ENCODE results near the gene MNX1. TPM values are rescaled to one million over a fixed set of nuclear protein-coding genes. Genes with fewer than 3 reads are reported as not detected.

MNX1 gene
- total RNA-seq, 1 donor from 2014 or later: 0.09 TPM

GRCh38 chr7:157017149-157017548 lies 6.7 kb upstream of the MNX1 start:
- no peaks in the 10 kb centered on the region for H3K36me3 Mint-ChIP-seq (ENCODE audit: low read depth)
- peaks cover 78% of the 10 kb centered on the region for H3K27me3 Mint-ChIP-seq (ENCODE audit: low read depth)
- DNase-seq (ENCODE audit: low spot score): no peak
- H3K4me3 Mint-ChIP-seq (ENCODE audit: low read depth): no peak overlapping the region
- no peaks in the 10 kb centered on the region for H3K9me3 Mint-ChIP-seq
- H3K27ac Mint-ChIP-seq: no peak overlapping the region
- intact Hi-C loops (cut with micrococcal nuclease): loop anchor here (5.0 kb wide), 1 partner anchor 1560 kb away; the partner anchor contains the start of gene EN2
- peaks cover 12% of the 10 kb centered on the region for H3K4me1 Mint-ChIP-seq (ENCODE audit: low read depth)

- DNase-seq (ENCODE audit: low spot score): no peak
- intact Hi-C loops (cut with micrococcal nuclease): loop anchor here (5.0 kb wide), 1 partner anchor 1559 kb away; the partner anchor contains the start of gene EN2
- Mint-ChIP-seq H3K4me3 (ENCODE audit: low read depth) (no peak overlapping the region), H3K9me3 (no peaks in the 10 kb centered on the region), H3K27ac (no peak overlapping the region), H3K36me3 (ENCODE audit: low read depth) (no peaks in the 10 kb centered on the region), H3K27me3 (ENCODE audit: low read depth) (peaks cover 80% of the 10 kb centered on the region), H3K4me1 (ENCODE audit: low read depth) (peaks cover 17% of the 10 kb centered on the region)
These were observed 6.0 kb upstream of the MNX1 start for GRCh38 chr7:157016352-157017041.

DNA sequence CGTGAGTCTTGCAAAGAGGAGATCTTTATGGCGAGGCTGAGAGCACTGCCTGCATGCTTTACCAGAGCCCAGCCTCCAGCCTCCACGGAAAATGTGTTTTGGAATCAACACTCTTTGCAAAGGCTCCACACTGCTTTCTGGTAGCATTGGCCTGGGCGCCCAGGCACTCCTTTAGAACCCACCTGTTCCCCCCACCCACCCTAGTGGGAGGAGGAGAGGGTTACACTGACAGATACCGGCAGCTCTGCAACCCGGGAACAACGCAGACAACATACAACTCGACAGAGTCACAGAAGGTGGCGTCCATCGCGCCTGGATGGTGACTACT lies 5.5 kb upstream of the MNX1 start:
- Mint-ChIP-seq H3K4me3 (ENCODE audit: low read depth) (no peak overlapping the region), H3K36me3 (ENCODE audit: low read depth) (no peaks in the 10 kb centered on the region), H3K27me3 (ENCODE audit: low read depth) (peaks cover 84% of the 10 kb centered on the region), H3K27ac (no peak overlapping the region), H3K4me1 (ENCODE audit: low read depth) (peaks cover 18% of the 10 kb centered on the region), H3K9me3 (no peaks in the 10 kb centered on the region)
- no peak for DNase-seq (ENCODE audit: low spot score)
- intact Hi-C loops (cut with micrococcal nuclease): loop anchor here (5.0 kb wide), 1 partner anchor 1559 kb away; the partner anchor contains the start of gene EN2

DNA sequence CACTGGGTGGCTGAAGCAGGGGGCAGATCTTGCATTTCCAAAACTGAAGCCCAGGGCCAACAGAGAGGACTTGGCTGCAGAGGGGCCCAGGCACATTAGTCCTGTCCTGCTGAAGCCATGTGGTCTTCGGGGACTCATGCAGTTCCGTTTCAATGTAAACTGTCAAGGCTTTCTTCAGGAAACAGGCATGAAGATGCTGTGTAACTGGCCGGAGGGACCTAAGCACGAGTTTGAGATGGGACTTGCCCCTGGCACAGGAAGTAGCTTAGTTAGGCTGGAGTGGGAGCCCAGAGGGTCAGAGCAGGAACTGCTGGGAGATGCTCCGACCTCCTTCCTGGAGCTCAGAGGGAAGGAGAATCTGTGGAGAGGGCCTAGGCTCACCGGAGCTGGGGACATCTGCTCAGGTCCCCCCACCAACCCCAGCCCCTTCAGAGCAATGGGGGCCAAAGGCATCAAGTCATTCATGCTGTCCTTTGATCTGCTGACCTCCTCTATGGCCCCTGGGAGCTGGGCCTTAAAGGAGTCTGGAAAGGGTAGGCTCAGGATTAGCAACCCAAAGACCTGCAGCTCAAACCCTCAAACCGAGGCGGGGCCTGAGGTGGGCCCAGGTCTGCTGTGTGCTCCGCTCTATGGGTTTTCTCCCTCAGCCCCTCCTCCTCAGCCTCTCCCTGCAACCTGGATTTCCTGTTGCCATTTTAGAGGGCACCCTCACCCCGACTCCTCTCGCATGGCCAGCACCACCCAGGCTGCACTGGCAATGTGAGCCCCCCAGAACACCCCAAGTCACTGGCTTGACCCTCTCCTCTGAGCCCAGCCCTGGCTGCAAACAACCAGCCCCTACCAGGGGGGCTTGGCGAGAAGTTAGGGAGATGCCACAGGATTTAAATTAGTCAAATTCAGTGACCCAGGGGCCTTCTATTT lies 4.4 kb upstream of the MNX1 start:
- intact Hi-C loops (cut with micrococcal nuclease): loop anchor here (5.0 kb wide), 2 partner anchors 1483 to 1558 kb away; partner anchors contain the start of gene EN2
- H3K27me3 Mint-ChIP-seq (ENCODE audit: low read depth): peaks cover 78% of the 10 kb centered on the region
- H3K27ac Mint-ChIP-seq: no peak overlapping the region
- H3K4me1 Mint-ChIP-seq (ENCODE audit: low read depth): peaks cover 18% of the 10 kb centered on the region
- no peaks in the 10 kb centered on the region for H3K36me3 Mint-ChIP-seq (ENCODE audit: low read depth)
- H3K9me3 Mint-ChIP-seq: no peaks in the 10 kb centered on the region
- no peak overlapping the region for H3K4me3 Mint-ChIP-seq (ENCODE audit: low read depth)
- DNase-seq (ENCODE audit: low spot score): no peak

GRCh38 chr7:157013602-157014549 lies 3.4 kb upstream of the MNX1 start:
- Mint-ChIP-seq H3K4me3 (ENCODE audit: low read depth) (no peak overlapping the region), H3K36me3 (ENCODE audit: low read depth) (no peaks in the 10 kb centered on the region), H3K4me1 (ENCODE audit: low read depth) (peaks cover 16% of the 10 kb centered on the region), H3K27ac (no peak overlapping the region), H3K9me3 (no peaks in the 10 kb centered on the region), H3K27me3 (ENCODE audit: low read depth) (peaks cover 76% of the 10 kb centered on the region)
- no peak for DNase-seq (ENCODE audit: low spot score)
- intact Hi-C loops (cut with micrococcal nuclease): loop anchor here (5.0 kb wide), 1 partner anchor 1482 kb away; no protein-coding TSS in a partner anchor

GRCh38 chr7:157013101-157013500 lies 2.6 kb upstream of the MNX1 start:
- H3K36me3 Mint-ChIP-seq (ENCODE audit: low read depth): no peaks in the 10 kb centered on the region
- H3K27ac Mint-ChIP-seq: no peak overlapping the region
- H3K4me3 Mint-ChIP-seq (ENCODE audit: low read depth): no peak overlapping the region
- DNase-seq (ENCODE audit: low spot score): no peak
- H3K9me3 Mint-ChIP-seq: no peaks in the 10 kb centered on the region
- peaks cover 16% of the 10 kb centered on the region for H3K4me1 Mint-ChIP-seq (ENCODE audit: low read depth)
- H3K27me3 Mint-ChIP-seq (ENCODE audit: low read depth): peaks cover 77% of the 10 kb centered on the region
- intact Hi-C loops (cut with micrococcal nuclease): loop anchor here (5.0 kb wide), 1 partner anchor 1481 kb away; no protein-coding TSS in a partner anchor

GRCh38 chr7:157012113-157012547 lies 1.7 kb upstream of the MNX1 start:
- Mint-ChIP-seq H3K36me3 (ENCODE audit: low read depth) (no peaks in the 10 kb centered on the region), H3K27me3 (ENCODE audit: low read depth) (peaks cover 81% of the 10 kb centered on the region), H3K9me3 (no peaks in the 10 kb centered on the region), H3K27ac (no peak overlapping the region), H3K4me3 (ENCODE audit: low read depth) (no peak overlapping the region), H3K4me1 (ENCODE audit: low read depth) (peaks cover 16% of the 10 kb centered on the region)
- no peak for DNase-seq (ENCODE audit: low spot score)
- intact Hi-C loops (cut with micrococcal nuclease): loop anchor here (5.0 kb wide), 1 partner anchor 1480 kb away; no protein-coding TSS in a partner anchor

DNA sequence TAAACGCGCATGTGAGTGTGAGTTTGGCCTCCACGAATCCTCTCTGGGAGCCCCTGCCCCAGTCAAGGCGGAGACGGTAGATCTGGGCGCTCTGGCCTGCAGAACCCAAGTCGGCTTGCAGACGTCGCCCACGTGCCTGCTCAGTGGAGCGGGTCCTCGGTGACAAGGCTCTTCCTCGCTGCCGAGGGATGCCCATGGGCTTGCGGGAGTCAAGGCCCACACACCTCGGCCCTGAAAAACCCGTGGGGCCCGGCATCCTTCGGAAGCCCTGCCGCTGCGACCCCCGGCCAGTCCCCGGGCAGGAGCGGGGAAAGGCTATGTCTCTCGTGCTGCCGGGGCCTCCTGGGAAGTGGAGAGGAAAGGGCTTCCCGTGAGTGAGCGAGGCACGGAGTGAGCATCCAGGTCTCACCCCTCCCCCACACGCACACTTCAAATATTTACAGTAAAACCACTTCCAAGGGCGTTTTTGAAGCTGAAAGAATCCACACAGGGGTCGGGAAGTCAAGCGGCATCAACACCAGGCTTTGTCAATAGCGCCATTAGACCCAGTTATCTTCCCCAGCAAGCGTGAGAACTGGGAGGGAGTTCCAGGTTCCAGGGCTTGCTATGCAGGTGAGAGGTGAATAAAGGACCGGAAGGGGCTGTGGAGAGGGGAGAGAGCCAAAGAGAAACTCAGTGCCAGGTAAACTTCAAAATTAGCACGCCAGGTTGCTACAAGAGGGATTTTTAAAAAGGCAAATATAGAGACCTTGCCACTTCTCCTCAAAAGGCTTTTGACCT lies 1.1 kb upstream of the MNX1 start:
- H3K4me3 Mint-ChIP-seq (ENCODE audit: low read depth): peak overlapping the region; percentile 37
- no peak overlapping the region for H3K27ac Mint-ChIP-seq
- H3K36me3 Mint-ChIP-seq (ENCODE audit: low read depth): no peaks in the 10 kb centered on the region
- H3K9me3 Mint-ChIP-seq: no peaks in the 10 kb centered on the region
- H3K27me3 Mint-ChIP-seq (ENCODE audit: low read depth): peaks cover 77% of the 10 kb centered on the region
- H3K4me1 Mint-ChIP-seq (ENCODE audit: low read depth): peaks cover 13% of the 10 kb centered on the region
- intact Hi-C loops (cut with micrococcal nuclease): loop anchor here (5.0 kb wide), 1 partner anchor 1479 kb away; no protein-coding TSS in a partner anchor
- no peak for DNase-seq (ENCODE audit: low spot score)

- DNase-seq (ENCODE audit: low spot score): no peak
- Mint-ChIP-seq H3K4me3 (ENCODE audit: low read depth) (peak overlapping the region; percentile 39), H3K27ac (no peak overlapping the region), H3K27me3 (ENCODE audit: low read depth) (peaks cover 67% of the 10 kb centered on the region), H3K4me1 (ENCODE audit: low read depth) (peaks cover 7% of the 10 kb centered on the region), H3K9me3 (no peaks in the 10 kb centered on the region), H3K36me3 (ENCODE audit: low read depth) (no peaks in the 10 kb centered on the region)
- intact Hi-C loops (cut with micrococcal nuclease): loop anchor here (2.0 to 5.0 kb wide), 3 partner anchors 677 to 1478 kb away; no protein-coding TSS in a partner anchor
These were observed 480 bp downstream of the MNX1 start for GRCh38 chr7:157009778-157010587.

DNA sequence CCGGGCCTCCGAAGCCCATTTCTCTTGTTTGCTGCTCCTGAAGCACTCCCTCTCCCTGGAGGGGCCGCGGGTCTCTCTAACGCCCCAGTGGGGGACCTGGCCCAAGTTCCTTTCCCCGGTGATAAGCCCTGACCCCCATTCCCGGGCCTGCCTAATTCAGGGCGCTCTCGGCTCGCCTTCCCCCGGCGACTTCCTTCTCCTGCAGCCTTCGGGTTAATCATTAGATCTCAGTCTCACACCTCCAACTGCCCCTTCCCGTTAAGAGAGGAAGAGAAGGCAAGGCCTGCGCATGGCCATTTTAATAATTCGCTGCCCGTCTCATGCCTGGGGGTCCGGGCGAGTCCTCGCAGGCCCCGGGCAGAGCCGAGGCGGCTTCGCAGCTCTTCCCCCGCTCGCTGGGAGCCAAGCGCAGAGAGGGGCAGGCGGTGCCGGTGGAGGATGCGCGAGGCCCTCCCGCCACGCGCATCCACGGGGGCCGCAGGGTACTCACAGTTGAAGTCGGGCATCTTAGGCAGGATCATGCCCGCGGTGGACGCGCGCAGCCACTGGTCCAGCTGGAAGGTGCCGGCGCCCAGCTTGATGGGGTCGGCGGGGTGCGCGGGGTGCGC lies 1.2 kb downstream of the MNX1 start:
- no peaks in the 10 kb centered on the region for H3K9me3 Mint-ChIP-seq
- intact Hi-C loops (cut with micrococcal nuclease): loop anchor here (2.0 to 5.0 kb wide), 2 partner anchors 678 to 1204 kb away; no protein-coding TSS in a partner anchor
- H3K27ac Mint-ChIP-seq: no peak overlapping the region
- peaks cover 9% of the 10 kb centered on the region for H3K4me1 Mint-ChIP-seq (ENCODE audit: low read depth)
- DNase-seq (ENCODE audit: low spot score): no peak
- peaks cover 67% of the 10 kb centered on the region for H3K27me3 Mint-ChIP-seq (ENCODE audit: low read depth)
- H3K4me3 Mint-ChIP-seq (ENCODE audit: low read depth): peak overlapping the region; percentile 39
- no peaks in the 10 kb centered on the region for H3K36me3 Mint-ChIP-seq (ENCODE audit: low read depth)

Data from activated T-helper 2 cell treated with anti-CD3 and anti-CD28 coated beads, Interferon-gamma antibody, Interleukin-2, Interleukin-4, amounts not matched to agents 10 μg/mL and 5 μg/mL and 100 μg/mL, durations not matched to agents 14 hours and 24 hours and 36 hours (primary cell).